Breast epithelium (tissue), 4 donors: ENCODE results near the gene RBFOX1. TPM values are rescaled to one million over a fixed set of nuclear protein-coding genes. Genes with fewer than 3 reads are reported as not detected.

Experiments
- DNase-seq, 2 donors: peaks; one replicate each; pipeline ENCODE4 v3.0.0-alpha.2; 2019; ENCODE audit warnings: low spot score in 2 of 2
- H3K27ac ChIP-seq, 2 donors: fragments of 200-600 bp; sonication (generic) in 1 of 2; one replicate each; pipeline ENCODE4 v1.5.1; 2016 to 2019; ENCODE audit warnings: mild to moderate bottlenecking in 1 of 2
- H3K27me3 ChIP-seq, 2 donors: fragments of 200-600 bp; sonication (generic) in 1 of 2; one replicate each; pipeline versions ENCODE4 v1.5.1 to v1.6.0; 2017 to 2019; ENCODE audit warnings: control low read depth in 1 of 2, mild to moderate bottlenecking in 1 of 2
- H3K36me3 ChIP-seq: fragments of 200-600 bp; one replicate; pipeline ENCODE4 v1.5.1; 2019
- H3K4me1 ChIP-seq, 2 donors: fragments of 200-600 bp; sonication (generic); one replicate each; pipeline ENCODE4 v1.5.1; 2016 to 2019; ENCODE audit warnings: control low read depth in 1 of 2
- H3K4me3 ChIP-seq, 3 donors: fragments of 200-600 bp; sonication (generic); 1 replicate in 2 of 3; 2 replicates in 1 of 3; pipeline ENCODE4 v1.5.1; 2016 to 2019; ENCODE audit warnings: mild to moderate bottlenecking in 3 of 3, moderate library complexity in 2 of 3
- H3K9me3 ChIP-seq, 2 donors: fragments of 200-600 bp; sonication (generic) in 1 of 2; one replicate each; pipeline ENCODE4 v1.5.1; 2016 to 2019; ENCODE audit warnings: control low read depth in 1 of 2
- CTCF ChIP-seq, 3 donors: fragments of 450-650 bp; IDR thresholded peaks; one replicate each; pipeline ENCODE4 v1.5.1; 2016 to 2017; ENCODE audit warnings: antibody characterized with exemption in 3 of 3, mild to moderate bottlenecking in 3 of 3, moderate library complexity in 3 of 3
- POLR2A ChIP-seq: fragments of 450-650 bp; IDR thresholded peaks from one replicate; pipeline ENCODE4 v1.6.1; 2016; ENCODE audit warnings: antibody characterized with exemption, mild to moderate bottlenecking, moderate library complexity
- POLR2AphosphoS5 ChIP-seq, 3 donors: sonication (generic); formaldehyde crosslinking; IDR thresholded peaks; one replicate each; pipeline ENCODE4 v1.6.1; 2017; ENCODE audit warnings: antibody characterized with exemption in 3 of 3
- intact Hi-C: fragments of 100-400 bp; cut with DNase I; formaldehyde crosslinking; loops from one replicate; pipeline ENCODE4 v1.15.1; 2023; ENCODE audit warnings: low total_unique reads
- total RNA-seq, 3 donors: library from RNA; depleted of rRNA; stranded (reverse); fragments of >200 nt; gene quantifications; one replicate each; pipeline ENCODE4 v1.1.0, GENCODE V29; 2016

The RBFOX1 gene
- total RNA-seq, 3 donors from 2014 or later: 0.29 TPM; not detected in 2

- DNase-seq: no peak
- no peaks in the 10 kb centered on the region for H3K9me3 ChIP-seq
- no peaks in the 10 kb centered on the region for H3K36me3 ChIP-seq
- no peak overlapping the region for H3K4me3 ChIP-seq
- no peaks in the 10 kb centered on the region for H3K4me1 ChIP-seq
- TF ChIP-seq CTCF (IDR thresholded peaks at IDR 0.05) (no peak), POLR2A (no peak), POLR2AphosphoS5 (IDR thresholded peaks at IDR 0.05) (no peak)
- no peak overlapping the region for H3K27ac ChIP-seq
- intact Hi-C loops: no loop called here
- no peaks in the 10 kb centered on the region for H3K27me3 ChIP-seq
Measured at GRCh38 chr16:7294020-7294419, 38.6 kb upstream of the RBFOX1 start.

GRCh38 chr16:7303052-7303610, 29.5 kb upstream of the RBFOX1 start:
- TF ChIP-seq CTCF (IDR thresholded peaks at IDR 0.05) (no peak), POLR2A (no peak), POLR2AphosphoS5 (IDR thresholded peaks at IDR 0.05) (no peak)
- Histone ChIP-seq H3K4me3 (peak overlapping the region in 2 of 3 donors; percentile 1 to 44), H3K9me3 (no peaks in the 10 kb centered on the region), H3K27ac (no peak overlapping the region), H3K4me1 (no peaks in the 10 kb centered on the region), H3K27me3 (peaks cover 0 to 26% of the 10 kb centered on the region in 2 donors), H3K36me3 (no peaks in the 10 kb centered on the region)
- intact Hi-C loops: no loop called here
- no peak for DNase-seq

- intact Hi-C loops: no loop called here
- no peak for DNase-seq
- Histone ChIP-seq H3K9me3 (no peaks in the 10 kb centered on the region), H3K27ac (no peak overlapping the region), H3K27me3 (peaks cover 0 to 26% of the 10 kb centered on the region in 2 donors), H3K4me1 (no peaks in the 10 kb centered on the region), H3K4me3 (no peak overlapping the region), H3K36me3 (no peaks in the 10 kb centered on the region)
- TF ChIP-seq CTCF (IDR thresholded peaks at IDR 0.05) (no peak), POLR2A (no peak), POLR2AphosphoS5 (IDR thresholded peaks at IDR 0.05) (no peak)
Measured at GRCh38 chr16:7303660-7304200, 28.9 kb upstream of the RBFOX1 start.

GRCh38 chr16:7304279-7304678, 28.4 kb upstream of the RBFOX1 start:
- no peak for DNase-seq
- Histone ChIP-seq H3K4me1 (no peaks in the 10 kb centered on the region), H3K4me3 (no peak overlapping the region), H3K9me3 (no peaks in the 10 kb centered on the region), H3K27ac (no peak overlapping the region), H3K27me3 (peaks cover 0 to 26% of the 10 kb centered on the region in 2 donors), H3K36me3 (no peaks in the 10 kb centered on the region)
- TF ChIP-seq POLR2AphosphoS5 (IDR thresholded peaks at IDR 0.05) (no peak), POLR2A (no peak), CTCF (IDR thresholded peaks at IDR 0.05) (no peak)
- intact Hi-C loops: no loop called here

- Histone ChIP-seq H3K4me1 (no peaks in the 10 kb centered on the region), H3K4me3 (no peak overlapping the region), H3K36me3 (no peaks in the 10 kb centered on the region), H3K27ac (no peak overlapping the region), H3K27me3 (peaks cover 0 to 23% of the 10 kb centered on the region in 2 donors), H3K9me3 (no peaks in the 10 kb centered on the region)
- no peak for DNase-seq
- intact Hi-C loops: no loop called here
- TF ChIP-seq CTCF (IDR thresholded peaks at IDR 0.05) (no peak), POLR2AphosphoS5 (IDR thresholded peaks at IDR 0.05) (no peak), POLR2A (no peak)
Measured at GRCh38 chr16:7304958-7305357, 27.7 kb upstream of the RBFOX1 start.
